Left cardiac atrium (tissue), 4 donors: ENCODE results near the gene ARFGEF3. TPM values are rescaled to one million over a fixed set of nuclear protein-coding genes. Genes with fewer than 3 reads are reported as not detected.

Source experiments
- ATAC-seq, 2 donors: fragments of 200-7000 bp; cut with Tn5 transposase; one replicate each; pipeline ENCODE4 v1.9.1; 2020; ENCODE audit warnings: mild to moderate bottlenecking in 2 of 2, moderate library complexity in 2 of 2
- DNase-seq: peaks from one replicate; pipeline ENCODE4 v3.0.0-alpha.2; 2020
- intact Hi-C, 2 donors: fragments of 100-400 bp; cut with DNase I; formaldehyde crosslinking; loops; one replicate each; pipeline versions ENCODE4 v1.14.1 to v1.15.1; 2022 to 2023
- total RNA-seq, 2 donors: library from RNA; stranded (reverse); fragmentation: NEBNext Ultra II Directional; extraction: Animal tissue kit (Norgen Biotek cat#: 25700); gene quantifications; one replicate each; pipeline ENCODE4 v1.2.1, GENCODE V29; 2021
- donor health status: DM: no; HTN: yes; CAD: no.
- donor health status: DM: no; HTN: yes; CAD: no; lungs with severe emphysema.
- donor health status: DM: yes; HTN: yes; CAD: no.
- donor health status: Dilated cardiomyopathy.

Gene ARFGEF3
- total RNA-seq, 2 donors from 2014 or later = 1.4 to 2.7 TPM

GRCh38 chr6:138289739-138290138, 128.0 kb downstream of the ARFGEF3 start:
- no peak for DNase-seq
- ATAC-seq = peak in 1 of 2 donors; percentile 25
- intact Hi-C loops = loop anchor here in 1 of 2 donors (10.0 kb wide), 1 partner anchor 475 kb away; no protein-coding TSS in a partner anchor

- DNase-seq (no peak), ATAC-seq (no peak)
- intact Hi-C loops = no loop called here
These were observed 128.8 kb downstream of the ARFGEF3 start for GRCh38 chr6:138290423-138290962.

GRCh38 chr6:138291036-138291848, 129.5 kb downstream of the ARFGEF3 start:
- ATAC-seq (no peak), DNase-seq (no peak)
- intact Hi-C loops = no loop called here

- no peak for ATAC-seq
- no peak for DNase-seq
- intact Hi-C loops = no loop called here
These were observed 130.1 kb downstream of the ARFGEF3 start for GRCh38 chr6:138291849-138292181.

- DNase-seq (no peak), ATAC-seq (no peak)
- intact Hi-C loops = no loop called here
These were observed 130.7 kb downstream of the ARFGEF3 start for GRCh38 chr6:138292482-138292881.

GRCh38 chr6:138293428-138294395, 132.0 kb downstream of the ARFGEF3 start:
- ATAC-seq (no peak), DNase-seq (no peak)
- intact Hi-C loops = no loop called here

- no peak for DNase-seq
- ATAC-seq = no peak
- intact Hi-C loops = loop anchor here in 1 of 2 donors (5.0 kb wide), 1 partner anchor 106 kb away; the partner anchor contains the start of gene HEBP2
These were observed 134.6 kb downstream of the ARFGEF3 start for GRCh38 chr6:138296381-138296780.

GRCh38 chr6:138296786-138297185, 135.0 kb downstream of the ARFGEF3 start:
- ATAC-seq = no peak
- no peak for DNase-seq
- intact Hi-C loops = loop anchor here in 1 of 2 donors (5.0 kb wide), 1 partner anchor 106 kb away; the partner anchor contains the start of gene HEBP2

GRCh38 chr6:138297761-138298298, 136.1 kb downstream of the ARFGEF3 start:
- no peak for ATAC-seq

GRCh38 chr6:138300469-138300868, 138.7 kb downstream of the ARFGEF3 start:
- ATAC-seq (no peak), DNase-seq (no peak)
- intact Hi-C loops = no loop called here

More at GRCh38 chr6:138297761-138298298, 136.1 kb downstream of the ARFGEF3 start:
- DNase-seq = no peak
- intact Hi-C loops = loop anchor here in 1 of 2 donors (5.0 kb wide), 1 partner anchor 104 kb away; the partner anchor contains the start of gene HEBP2

- ATAC-seq (no peak), DNase-seq (no peak)
- intact Hi-C loops = no loop called here
These were observed 140.8 kb downstream of the ARFGEF3 start for GRCh38 chr6:138302554-138302953.

GRCh38 chr6:138307352-138307751, 145.6 kb downstream of the ARFGEF3 start:
- ATAC-seq (peak; percentile 60 to 63), DNase-seq (peak; percentile 23)
- intact Hi-C loops = no loop called here

- DNase-seq (peak; percentile 45), ATAC-seq (peak; percentile 87 to 90)
- intact Hi-C loops = no loop called here
These were observed 146.3 kb downstream of the ARFGEF3 start for GRCh38 chr6:138307816-138308730.

- ATAC-seq = no peak
- intact Hi-C loops = no loop called here
- DNase-seq = no peak
These were observed 147.0 kb downstream of the ARFGEF3 start for GRCh38 chr6:138308731-138309110.

GRCh38 chr6:138309695-138310094, 148.0 kb downstream of the ARFGEF3 start:
- intact Hi-C loops = no loop called here
- ATAC-seq (peak in 1 of 2 donors; percentile 57), DNase-seq (no peak)

GRCh38 chr6:138310294-138310693, 148.6 kb downstream of the ARFGEF3 start:
- intact Hi-C loops = no loop called here
- DNase-seq = no peak
- no peak for ATAC-seq

GRCh38 chr6:138310821-138311220, 149.1 kb downstream of the ARFGEF3 start:
- no peak for ATAC-seq
- DNase-seq = no peak
- intact Hi-C loops = no loop called here

GRCh38 chr6:138311268-138311667, 149.5 kb downstream of the ARFGEF3 start:
- no peak for ATAC-seq
- intact Hi-C loops = no loop called here
- no peak for DNase-seq
